Fibroblast of mammary gland (primary cell): Measurements from ENCODE around the gene PDK4.

Source experiments
- DNase-seq: peaks from one replicate; pipeline ENCODE4 v3.0.0-alpha.2; 2010; ENCODE audit warnings: low read depth
- H3K4me3 ChIP-seq: 2 replicates; pipeline ENCODE4 v1.5.1; 2011; ENCODE audit warnings: low read depth, mild to moderate bottlenecking, low read length, moderate library complexity; ENCODE audit not compliant: control insufficient read depth
- CTCF ChIP-seq: conservative IDR thresholded peaks from 2 replicates; pipeline ENCODE4 v1.5.1; 2011; ENCODE audit warnings: low read depth, low read length, inconsistent platforms; ENCODE audit not compliant: control insufficient read depth, insufficient read depth

The PDK4 gene

GRCh38 chr7:95595746-95596197 is 544 bp downstream of the PDK4 start:
- no peak for DNase-seq
- no peak for TF ChIP-seq CTCF
- H3K4me3 ChIP-seq: peak overlapping the region; percentile 76

- DNase-seq: no peak
- no peak overlapping the region for H3K4me3 ChIP-seq
- no peak for TF ChIP-seq CTCF
These were observed 2.1 kb downstream of the PDK4 start for GRCh38 chr7:95594185-95594584.

- TF ChIP-seq CTCF: no peak
- DNase-seq: no peak
- H3K4me3 ChIP-seq: no peak overlapping the region
These were observed 3.0 kb downstream of the PDK4 start for GRCh38 chr7:95593343-95593742.

- TF ChIP-seq CTCF: no peak
- H3K4me3 ChIP-seq: no peak overlapping the region
- no peak for DNase-seq
These were observed 3.7 kb downstream of the PDK4 start for GRCh38 chr7:95592570-95592969.

- no peak overlapping the region for H3K4me3 ChIP-seq
- DNase-seq: no peak
- TF ChIP-seq CTCF: no peak
These were observed 5.7 kb downstream of the PDK4 start for GRCh38 chr7:95590387-95591248.

- TF ChIP-seq CTCF: no peak
- no peak overlapping the region for H3K4me3 ChIP-seq
- no peak for DNase-seq
These were observed 6.5 kb downstream of the PDK4 start for GRCh38 chr7:95589766-95590165.
